ENCODE results near the gene ANKS1B.
"Not testable (repeated sequence)": the region's sequence is repeated elsewhere in the genome, so short reads cannot be mapped to it uniquely, and the experiment has no call there.

Gene ANKS1B

GRCh38 chr12:99056186-99056585 lies 928.5 kb downstream of the ANKS1B start:
- DNase-seq (ENCODE audit: low spot score), result no peak

GRCh38 chr12:99055299-99055698 lies 929.4 kb downstream of the ANKS1B start:
- DNase-seq (ENCODE audit: low spot score), result no peak

- DNase-seq (ENCODE audit: low spot score), result no peak
Observed at GRCh38 chr12:99054601-99055128, 930.1 kb downstream of the ANKS1B start.

- peak; percentile 46 for DNase-seq (ENCODE audit: low spot score)
Observed at GRCh38 chr12:99053616-99054362, 930.9 kb downstream of the ANKS1B start.

GRCh38 chr12:99049774-99050173 lies 935.0 kb downstream of the ANKS1B start:
- no peak for DNase-seq (ENCODE audit: low spot score)

GRCh38 chr12:99045158-99045557 lies 939.6 kb downstream of the ANKS1B start:
- no peak for DNase-seq (ENCODE audit: low spot score)

GRCh38 chr12:99043319-99043914 lies 941.3 kb downstream of the ANKS1B start:
- peak; percentile 75 for DNase-seq (ENCODE audit: low spot score)

GRCh38 chr12:99042226-99042625 lies 942.5 kb downstream of the ANKS1B start:
- no peak for DNase-seq (ENCODE audit: low spot score)

GRCh38 chr12:99039367-99040120 lies 945.2 kb downstream of the ANKS1B start:
- no peak for DNase-seq (ENCODE audit: low spot score)

- DNase-seq (ENCODE audit: low spot score), result no peak
Observed at GRCh38 chr12:99036566-99036965, 948.2 kb downstream of the ANKS1B start.

- DNase-seq (ENCODE audit: low spot score), result no peak
Observed at GRCh38 chr12:99035803-99036202, 948.9 kb downstream of the ANKS1B start.

- DNase-seq (ENCODE audit: low spot score), result not testable (repeated sequence)
Observed at GRCh38 chr12:99034201-99034600, 950.5 kb downstream of the ANKS1B start.

- DNase-seq (ENCODE audit: low spot score), result no peak
Observed at GRCh38 chr12:99029511-99030271, 955.0 kb downstream of the ANKS1B start.

- no peak for DNase-seq (ENCODE audit: low spot score)
Observed at GRCh38 chr12:99027461-99027860, 957.3 kb downstream of the ANKS1B start.

GRCh38 chr12:99027055-99027393 lies 957.7 kb downstream of the ANKS1B start:
- DNase-seq (ENCODE audit: low spot score), result no peak

GRCh38 chr12:99026332-99027054 lies 958.2 kb downstream of the ANKS1B start:
- no peak for DNase-seq (ENCODE audit: low spot score)

- no peak for DNase-seq (ENCODE audit: low spot score)
Observed at GRCh38 chr12:99024870-99025269, 959.9 kb downstream of the ANKS1B start.

- DNase-seq (ENCODE audit: low spot score), result no peak
Observed at GRCh38 chr12:99024191-99024590, 960.5 kb downstream of the ANKS1B start.

GRCh38 chr12:99020871-99021270 lies 963.9 kb downstream of the ANKS1B start:
- DNase-seq (ENCODE audit: low spot score), result no peak

GRCh38 chr12:99019798-99020197 lies 964.9 kb downstream of the ANKS1B start:
- no peak for DNase-seq (ENCODE audit: low spot score)

GRCh38 chr12:99017971-99018370 lies 966.8 kb downstream of the ANKS1B start:
- DNase-seq (ENCODE audit: low spot score), result no peak

All from putamen (tissue), 1 donor.